HCT116 (cell line): ENCODE measurements around the gene SLCO1A2.

Experiments
- CEBPB ChIP-seq: IDR thresholded peaks from 2 replicates; pipeline ENCODE4 v1.6.1; 2012; ENCODE audit warnings: low read depth
- EZH2phosphoT487 ChIP-seq: fragments of 200-600 bp; IDR thresholded peaks from 2 replicates; pipeline ENCODE4 v1.6.1; 2018; ENCODE audit warnings: antibody characterized with exemption, borderline replicate concordance
- POLR2A ChIP-seq: IDR thresholded peaks from 2 replicates; pipeline ENCODE4 v1.7.0; 2011; ENCODE audit warnings: borderline replicate concordance; ENCODE audit not compliant: insufficient read depth, insufficient read length; ENCODE audit errors: extremely low read depth
- POLR2AphosphoS5 ChIP-seq: IDR thresholded peaks from 2 replicates; pipeline ENCODE4 v1.6.1; 2011; ENCODE audit warnings: mild to moderate bottlenecking, low read depth, low read length, moderate library complexity
- RAD21 ChIP-seq: IDR thresholded peaks from 2 replicates; pipeline ENCODE4 v1.6.1; 2012; ENCODE audit warnings: low read depth, mild to moderate bottlenecking
- REST ChIP-seq: IDR thresholded peaks from 2 replicates; pipeline ENCODE4 v1.6.1; 2012; ENCODE audit warnings: low read depth
- SP1 ChIP-seq: IDR thresholded peaks from 2 replicates; pipeline ENCODE4 v1.6.1; 2012; ENCODE audit warnings: low read depth
- ZFX ChIP-seq: fragments of 450-650 bp; IDR thresholded peaks from 2 replicates; pipeline ENCODE4 v1.6.1; 2017
- ZNF274 ChIP-seq: fragments of 200-500 bp; sonication (Bioruptor generic); IDR thresholded peaks from 2 replicates; pipeline ENCODE4 v1.6.1; 2014; ENCODE audit warnings: mild to moderate bottlenecking, low read depth, low read length, inconsistent platforms
- TF ChIP-seq, protein P1 (sequence below), 3 experiments: fragments of 200-600 bp in 1 of 3; sonication (generic) in 1 of 3; IDR thresholded peaks in 2 of 3; conservative IDR thresholded peaks in 1 of 3; 2 replicates each; pipeline ENCODE4 v1.5.1; 2012 to 2017; ENCODE audit warnings: low read depth in 2 of 3, low read length in 2 of 3, antibody characterized with exemption in 1 of 3, borderline replicate concordance in 1 of 3, control low read depth in 1 of 3, mild to moderate bottlenecking in 1 of 3, mixed read lengths in 1 of 3, mixed run types in 1 of 3, moderate library complexity in 1 of 3; ENCODE audit not compliant: insufficient read depth in 1 of 3
- TF ChIP-seq, protein P2 (sequence below): IDR thresholded peaks from 2 replicates; pipeline ENCODE4 v1.6.1; 2012

- TF ChIP-seq, protein P1, sequence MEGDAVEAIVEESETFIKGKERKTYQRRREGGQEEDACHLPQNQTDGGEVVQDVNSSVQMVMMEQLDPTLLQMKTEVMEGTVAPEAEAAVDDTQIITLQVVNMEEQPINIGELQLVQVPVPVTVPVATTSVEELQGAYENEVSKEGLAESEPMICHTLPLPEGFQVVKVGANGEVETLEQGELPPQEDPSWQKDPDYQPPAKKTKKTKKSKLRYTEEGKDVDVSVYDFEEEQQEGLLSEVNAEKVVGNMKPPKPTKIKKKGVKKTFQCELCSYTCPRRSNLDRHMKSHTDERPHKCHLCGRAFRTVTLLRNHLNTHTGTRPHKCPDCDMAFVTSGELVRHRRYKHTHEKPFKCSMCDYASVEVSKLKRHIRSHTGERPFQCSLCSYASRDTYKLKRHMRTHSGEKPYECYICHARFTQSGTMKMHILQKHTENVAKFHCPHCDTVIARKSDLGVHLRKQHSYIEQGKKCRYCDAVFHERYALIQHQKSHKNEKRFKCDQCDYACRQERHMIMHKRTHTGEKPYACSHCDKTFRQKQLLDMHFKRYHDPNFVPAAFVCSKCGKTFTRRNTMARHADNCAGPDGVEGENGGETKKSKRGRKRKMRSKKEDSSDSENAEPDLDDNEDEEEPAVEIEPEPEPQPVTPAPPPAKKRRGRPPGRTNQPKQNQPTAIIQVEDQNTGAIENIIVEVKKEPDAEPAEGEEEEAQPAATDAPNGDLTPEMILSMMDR (IDR thresholded peaks at IDR 0.05 in 2 of 3, conservative IDR thresholded peaks at IDR 0.05 in 1 of 3; ENCODE audit: borderline replicate concordance in 1 of 3, insufficient read depth in 1 of 3, low read depth in 2 of 3, low read length in 2 of 3) = no peak
- TF ChIP-seq, protein P2, sequence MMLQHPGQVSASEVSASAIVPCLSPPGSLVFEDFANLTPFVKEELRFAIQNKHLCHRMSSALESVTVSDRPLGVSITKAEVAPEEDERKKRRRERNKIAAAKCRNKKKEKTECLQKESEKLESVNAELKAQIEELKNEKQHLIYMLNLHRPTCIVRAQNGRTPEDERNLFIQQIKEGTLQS = no peak
- no peak for TF ChIP-seq POLR2AphosphoS5
- TF ChIP-seq EZH2phosphoT487 = no peak
- TF ChIP-seq ZNF274 = no peak
- TF ChIP-seq CEBPB = no peak
- no peak for TF ChIP-seq POLR2A
- no peak for TF ChIP-seq REST
- no peak for TF ChIP-seq RAD21
- TF ChIP-seq ZFX = no peak
- no peak for TF ChIP-seq SP1
Measured at GRCh38 chr12:21257172-21257571, 77.5 kb downstream of the SLCO1A2 start.
